Fibroblast of skin of right quadriceps (primary cell): ENCODE measurements around the gene MUCL3.
A peak's percentile ranks its signal among the peaks of the same experiment; 100 is the strongest.
"Not testable (repeated sequence)": the region's sequence is repeated elsewhere in the genome, so short reads cannot be mapped to it uniquely, and the experiment has no call there.

Source experiments
- DNase-seq: peaks from one replicate; pipeline ENCODE4 v3.0.0-alpha.2; 2013

MUCL3 gene

DNA sequence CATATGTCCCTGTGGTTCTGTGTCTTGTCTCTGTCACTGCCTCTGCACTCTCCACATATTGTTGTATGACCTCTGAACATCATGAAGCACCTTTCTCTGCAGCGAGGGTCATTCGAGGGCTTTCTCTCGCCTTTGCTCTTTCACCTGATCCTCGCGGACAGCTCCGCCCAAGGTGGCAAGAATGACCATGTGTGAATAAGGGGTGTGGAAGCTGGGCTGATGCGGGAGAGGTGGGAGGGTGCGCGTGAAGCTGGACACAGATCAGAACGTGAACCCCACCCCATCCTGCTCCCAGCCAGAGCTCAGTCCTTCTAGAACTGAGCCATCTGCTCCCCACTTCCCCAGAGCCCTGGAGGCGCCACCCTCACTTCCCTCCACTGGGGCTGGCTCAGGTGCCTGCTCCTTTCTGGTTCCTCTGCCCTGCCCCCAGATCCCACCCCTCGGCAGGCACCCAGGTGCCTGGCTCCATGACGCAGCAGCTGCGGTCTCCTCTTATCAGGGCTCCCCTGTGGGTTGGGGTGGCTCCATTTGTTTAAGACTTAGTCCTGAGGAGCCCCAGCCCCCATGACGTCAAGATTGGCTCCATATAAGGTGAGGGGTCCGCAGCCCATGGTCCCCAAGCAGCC is at the start of gene MUCL3:
Gene MUCL3, plus strand, starts transcription at position 613 of the 626 bp plus-strand sequence. CDS start 27 bp downstream, outside the sequence.
- no peak for DNase-seq

GRCh38 chr6:30891450-30891723 is 49.4 kb upstream of the MUCL3 start:
- no peak for DNase-seq

DNA sequence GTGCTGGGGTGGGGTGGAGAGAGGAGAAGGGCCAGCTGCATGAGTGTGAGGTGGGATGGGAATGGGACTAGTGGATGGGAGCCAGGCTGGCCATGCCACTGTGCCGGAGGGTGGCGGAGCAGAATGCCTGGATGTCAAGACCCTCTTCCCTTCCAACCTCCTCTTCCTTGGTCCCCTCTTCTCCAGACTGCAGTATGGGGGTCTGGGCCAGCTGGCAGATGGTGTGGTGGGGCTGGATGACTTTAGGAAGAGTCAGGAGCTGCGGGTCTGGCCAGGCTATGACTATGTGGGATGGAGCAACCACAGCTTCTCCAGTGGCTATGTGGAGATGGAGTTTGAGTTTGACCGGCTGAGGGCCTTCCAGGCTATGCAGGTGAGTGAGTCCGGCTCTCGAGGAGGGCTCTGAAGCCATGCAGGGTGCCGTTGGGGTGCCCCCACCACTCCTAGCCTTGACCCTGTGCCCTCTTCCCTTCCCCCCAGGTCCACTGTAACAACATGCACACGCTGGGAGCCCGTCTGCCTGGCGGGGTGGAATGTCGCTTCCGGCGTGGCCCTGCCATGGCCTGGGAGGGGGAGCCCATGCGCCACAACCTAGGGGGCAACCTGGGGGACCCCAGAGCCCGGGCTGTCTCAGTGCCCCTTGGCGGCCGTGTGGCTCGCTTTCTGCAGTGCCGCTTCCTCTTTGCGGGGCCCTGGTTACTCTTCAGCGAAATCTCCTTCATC is 48.8 kb upstream of the MUCL3 start:
- DNase-seq = no peak

- DNase-seq = no peak
These were observed 47.7 kb upstream of the MUCL3 start for GRCh38 chr6:30893001-30893591.

- DNase-seq = no peak
These were observed 47.1 kb upstream of the MUCL3 start for GRCh38 chr6:30893666-30894065.

DNA sequence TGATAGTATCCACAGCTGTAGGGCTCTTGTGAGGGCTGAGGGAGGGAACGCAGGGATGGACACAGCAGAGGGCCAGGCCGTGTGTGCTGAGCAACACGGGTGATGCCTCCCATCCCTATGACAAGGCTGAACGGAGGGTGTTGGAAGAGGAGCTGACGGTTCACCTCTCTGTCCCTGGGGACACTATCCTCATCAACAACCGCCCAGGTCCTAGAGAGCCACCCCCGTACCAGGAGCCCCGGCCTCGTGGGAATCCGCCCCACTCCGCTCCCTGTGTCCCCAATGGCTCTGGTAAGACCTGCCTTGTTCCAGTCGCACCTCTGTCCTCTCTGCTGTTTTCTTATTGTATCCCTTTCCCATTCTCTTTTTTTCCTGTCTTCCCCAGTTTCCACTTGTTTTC is 46.4 kb upstream of the MUCL3 start:
- no peak for DNase-seq

GRCh38 chr6:30894935-30895334 is 45.8 kb upstream of the MUCL3 start:
- no peak for DNase-seq

GRCh38 chr6:30895343-30895742 is 45.4 kb upstream of the MUCL3 start:
- DNase-seq = no peak

DNA sequence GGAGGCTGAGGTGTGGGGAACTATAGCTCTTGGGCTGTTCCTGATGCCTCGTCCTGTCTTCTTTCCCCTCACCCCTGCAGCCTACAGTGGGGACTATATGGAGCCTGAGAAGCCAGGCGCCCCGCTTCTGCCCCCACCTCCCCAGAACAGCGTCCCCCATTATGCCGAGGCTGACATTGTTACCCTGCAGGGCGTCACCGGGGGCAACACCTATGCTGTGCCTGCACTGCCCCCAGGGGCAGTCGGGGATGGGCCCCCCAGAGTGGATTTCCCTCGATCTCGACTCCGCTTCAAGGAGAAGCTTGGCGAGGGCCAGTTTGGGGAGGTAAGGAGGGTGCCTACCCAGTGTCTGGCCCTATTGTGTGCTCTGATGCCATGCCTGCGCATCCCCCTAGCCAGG is 44.2 kb upstream of the MUCL3 start:
- DNase-seq = no peak

GRCh38 chr6:30897882-30898281 is 42.9 kb upstream of the MUCL3 start:
- DNase-seq = no peak

GRCh38 chr6:30898750-30899360 is 41.9 kb upstream of the MUCL3 start:
- no peak for DNase-seq

DNA sequence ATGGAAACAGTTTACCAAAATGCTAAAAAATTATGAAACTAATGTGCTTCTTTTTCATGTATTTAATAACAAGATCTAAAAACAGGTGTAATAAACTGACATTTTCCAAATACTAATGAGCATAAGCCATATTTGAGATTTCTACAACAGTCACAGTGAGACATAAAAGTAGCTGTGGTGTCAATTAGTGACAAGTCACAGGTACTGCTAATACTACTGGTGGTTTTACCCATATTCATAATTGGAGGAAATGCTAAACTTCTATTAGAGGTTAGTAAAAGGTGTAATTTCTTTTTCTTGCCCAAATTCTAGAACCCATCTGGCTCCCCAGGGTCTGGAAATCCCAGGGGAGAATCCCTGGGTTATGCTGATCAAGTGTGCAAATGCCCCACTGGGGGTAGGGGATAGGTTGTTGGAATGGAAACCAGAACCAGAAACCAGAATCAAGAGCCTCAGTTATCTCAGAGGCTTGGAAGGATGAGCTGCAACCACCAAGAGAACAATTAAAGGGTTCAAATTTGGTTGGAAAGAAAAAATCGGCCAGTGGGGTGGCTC is 39.8 kb upstream of the MUCL3 start:
- DNase-seq = no peak

DNA sequence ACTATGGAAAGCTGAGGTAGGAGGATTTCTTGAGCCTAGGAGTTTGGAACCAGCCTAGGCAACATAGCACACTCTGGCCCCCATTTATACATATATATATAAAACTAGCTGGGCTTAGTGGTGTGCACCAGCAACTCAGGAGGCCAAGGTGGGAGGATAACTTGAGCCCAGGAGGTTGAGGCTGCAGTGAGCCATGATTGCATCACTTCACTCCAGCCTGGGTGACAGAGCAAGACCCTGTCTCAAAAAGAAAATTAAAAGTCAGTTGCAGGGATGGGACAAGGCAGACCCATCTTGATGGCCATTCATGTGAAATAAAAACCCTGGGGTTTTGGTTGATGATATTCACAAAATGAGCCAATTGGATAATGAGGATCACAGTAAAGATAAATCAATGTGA is 39.3 kb upstream of the MUCL3 start:
- no peak for DNase-seq

DNA sequence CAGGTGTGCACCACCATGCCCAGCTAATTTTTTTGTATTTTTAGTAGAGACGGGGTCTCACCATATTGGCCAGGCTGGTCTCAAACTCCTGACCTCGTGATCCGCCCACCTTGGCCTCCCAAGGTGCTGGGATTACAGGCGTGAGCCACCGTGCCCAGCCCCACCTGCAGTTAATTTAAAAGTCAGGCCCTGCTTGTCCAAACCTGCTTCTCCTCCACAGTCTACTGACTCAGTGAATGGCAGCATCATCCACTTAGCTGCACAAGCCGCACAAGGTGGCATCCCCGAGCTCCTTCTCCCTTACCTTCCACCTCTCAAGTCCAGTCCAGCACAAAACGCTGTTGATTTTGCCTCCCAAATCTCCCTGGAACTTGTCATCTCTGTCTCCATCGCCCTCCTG is 38.6 kb upstream of the MUCL3 start:
- not testable (repeated sequence) for DNase-seq

- no peak for DNase-seq
These were observed 38.1 kb upstream of the MUCL3 start for GRCh38 chr6:30902709-30903108.

- no peak for DNase-seq
These were observed 37.5 kb upstream of the MUCL3 start for GRCh38 chr6:30903236-30903635.

DNA sequence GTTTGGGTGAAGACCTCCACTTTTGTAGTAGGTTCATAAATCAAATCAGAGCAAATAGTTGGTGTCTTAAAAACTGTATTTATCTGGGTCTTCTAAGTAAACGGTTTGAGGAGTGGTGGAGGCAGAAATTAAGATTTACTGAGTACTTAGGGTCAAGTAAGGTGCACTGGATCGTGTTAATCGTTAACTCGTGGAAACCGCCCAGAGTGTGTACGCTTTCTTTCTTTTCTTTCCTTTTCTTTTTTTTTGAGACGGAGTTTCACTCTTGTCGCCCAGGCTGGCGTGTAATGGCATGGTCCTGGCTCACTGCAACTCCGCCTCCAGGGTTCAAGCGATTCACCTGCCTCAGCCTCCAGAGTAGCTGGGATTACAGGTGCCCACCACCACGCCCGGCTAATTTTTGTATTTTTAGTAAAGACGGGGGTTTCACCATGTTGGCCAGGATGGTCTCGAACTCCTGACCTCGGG is 33.4 kb upstream of the MUCL3 start:
- DNase-seq = not testable (repeated sequence)

DNA sequence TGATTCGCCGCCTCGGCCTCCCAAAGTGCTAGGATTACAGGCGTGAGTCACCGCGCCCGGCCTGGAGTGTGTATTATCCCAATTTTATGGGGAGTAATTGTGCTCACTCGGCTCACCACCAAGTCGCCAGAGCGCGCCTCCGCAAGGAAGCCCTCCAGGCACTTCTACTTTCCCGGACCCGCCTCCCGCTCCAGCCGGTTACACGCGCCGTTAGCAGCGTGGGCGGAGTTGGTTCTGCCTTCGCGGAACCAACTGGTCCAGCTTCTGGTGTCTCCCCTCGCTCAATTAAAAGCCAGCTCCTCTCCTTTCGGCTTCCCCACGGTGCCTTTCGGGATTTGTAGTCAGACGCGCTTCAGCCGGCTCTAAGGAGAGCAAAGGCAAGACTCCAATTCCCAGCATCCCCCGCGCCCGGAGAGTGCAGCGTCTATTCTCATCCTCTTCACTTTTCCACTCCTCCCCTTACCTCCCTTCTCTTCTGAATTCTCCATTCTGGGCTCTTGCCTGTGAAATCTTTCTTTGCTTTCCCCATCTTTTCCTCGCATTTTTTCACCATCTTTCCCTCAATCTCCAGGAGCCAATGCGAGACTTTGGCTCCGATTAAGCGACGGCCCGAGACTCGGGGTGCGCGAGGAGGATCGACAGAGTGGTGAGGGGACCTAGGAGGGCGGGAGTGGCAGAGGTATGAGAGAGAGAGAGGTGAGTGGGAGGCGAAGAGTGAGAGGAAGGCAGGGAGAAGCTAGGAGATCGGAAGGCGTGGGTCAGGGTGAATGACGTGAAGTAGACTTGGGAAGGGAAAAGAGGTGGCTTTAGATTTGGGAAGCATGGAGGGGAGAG is 32.8 kb upstream of the MUCL3 start, which contains the start of gene GTF2H4:
Gene GTF2H4, plus strand, starts transcription at position 450 of the 834 bp plus-strand sequence.
- peak; percentile 99 for DNase-seq

- DNase-seq = no peak
These were observed 32.1 kb upstream of the MUCL3 start for GRCh38 chr6:30908700-30909099.

GRCh38 chr6:30910473-30910872 is 30.3 kb upstream of the MUCL3 start:
- not testable (repeated sequence) for DNase-seq

DNA sequence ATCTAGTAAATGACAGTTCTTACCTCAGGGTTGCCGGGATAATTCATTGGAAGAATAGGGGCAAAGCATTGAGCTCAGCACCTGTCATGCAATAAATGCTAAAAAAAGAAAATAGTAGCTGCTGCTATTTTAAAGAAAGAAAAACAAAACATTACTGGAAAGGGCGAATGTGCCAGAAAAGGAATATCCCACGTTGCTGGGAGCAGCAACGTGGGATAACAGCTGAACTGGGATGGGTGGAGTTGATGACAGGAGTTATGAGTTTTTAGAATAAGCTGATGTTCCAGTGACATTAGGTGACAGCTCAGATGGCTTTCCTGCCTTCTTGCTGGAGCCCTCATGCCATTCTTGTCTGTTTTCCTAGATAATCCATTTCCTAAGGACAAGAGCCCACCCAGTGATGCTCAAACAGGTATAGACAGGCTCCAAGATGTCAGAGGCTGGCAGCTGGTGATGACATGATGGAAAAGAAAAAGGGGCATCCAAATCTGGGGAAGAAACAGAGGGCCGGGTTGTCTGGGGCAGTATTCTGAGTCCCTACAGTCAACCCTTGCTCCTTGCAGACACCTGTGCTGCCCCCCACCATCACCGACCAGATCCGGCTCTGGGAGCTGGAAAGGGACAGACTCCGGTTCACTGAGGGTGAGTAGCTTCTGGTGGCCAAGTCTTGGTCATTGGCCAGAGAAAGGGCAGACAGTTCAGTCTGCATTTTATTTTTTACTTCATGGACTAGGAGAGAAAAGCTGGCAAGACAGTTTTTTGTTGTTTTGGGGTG is 27.8 kb upstream of the MUCL3 start:
- no peak for DNase-seq

- no peak for DNase-seq
These were observed 27.1 kb upstream of the MUCL3 start for GRCh38 chr6:30913721-30914075.
